HG03520 (cell line): Measurements from ENCODE around the gene AFAP1L2.

Experiments
- ATAC-seq: cut with Tn5 transposase; IDR thresholded peaks from one replicate; pipeline ENCODE4 v1.9.1; 2021; ENCODE audit warnings: mild to moderate bottlenecking, moderate library complexity; ENCODE audit not compliant: unreplicated experiment

Gene AFAP1L2

GRCh38 chr10:114278140-114278883, 126.0 kb downstream of the AFAP1L2 start:
- ATAC-seq = no peak

- no peak for ATAC-seq
Measured at GRCh38 chr10:114276671-114277070, 127.6 kb downstream of the AFAP1L2 start.

- ATAC-seq = no peak
Measured at GRCh38 chr10:114276066-114276465, 128.2 kb downstream of the AFAP1L2 start.

- no peak for ATAC-seq
Measured at GRCh38 chr10:114274616-114275453, 129.5 kb downstream of the AFAP1L2 start.

- ATAC-seq = no peak
Measured at GRCh38 chr10:114273910-114274309, 130.4 kb downstream of the AFAP1L2 start.

GRCh38 chr10:114272696-114273095, 131.6 kb downstream of the AFAP1L2 start:
- ATAC-seq = no peak

- no peak for ATAC-seq
Measured at GRCh38 chr10:114271779-114272167, 132.5 kb downstream of the AFAP1L2 start.

GRCh38 chr10:114271075-114271778, 133.1 kb downstream of the AFAP1L2 start:
- ATAC-seq = no peak

- no peak for ATAC-seq
Measured at GRCh38 chr10:114266521-114266920, 137.8 kb downstream of the AFAP1L2 start.

GRCh38 chr10:114265392-114266053, 138.8 kb downstream of the AFAP1L2 start:
- ATAC-seq = no peak

GRCh38 chr10:114262496-114262895, 141.8 kb downstream of the AFAP1L2 start:
- no peak for ATAC-seq

- ATAC-seq = no peak
Measured at GRCh38 chr10:114261076-114261475, 143.2 kb downstream of the AFAP1L2 start.

GRCh38 chr10:114260366-114260765, 143.9 kb downstream of the AFAP1L2 start:
- no peak for ATAC-seq

GRCh38 chr10:114259824-114260223, 144.5 kb downstream of the AFAP1L2 start:
- no peak for ATAC-seq

GRCh38 chr10:114258274-114258840, 145.9 kb downstream of the AFAP1L2 start:
- no peak for ATAC-seq

- ATAC-seq = no peak
Measured at GRCh38 chr10:114257498-114257897, 146.8 kb downstream of the AFAP1L2 start.

- ATAC-seq = no peak
Measured at GRCh38 chr10:114256822-114257221, 147.5 kb downstream of the AFAP1L2 start.

- ATAC-seq = no peak
Measured at GRCh38 chr10:114256008-114256765, 148.1 kb downstream of the AFAP1L2 start.

- ATAC-seq = no peak
Measured at GRCh38 chr10:114255227-114255626, 149.1 kb downstream of the AFAP1L2 start.

- ATAC-seq = no peak
Measured at GRCh38 chr10:114252883-114253282, 151.4 kb downstream of the AFAP1L2 start.
